GM21528 (cell line): ENCODE measurements around the gene ITGA7.

ENCODE experiments used
- ATAC-seq: cut with Tn5 transposase; IDR thresholded peaks from one replicate; pipeline ENCODE4 v1.9.1; 2021; ENCODE audit warnings: mild to moderate bottlenecking, moderate library complexity; ENCODE audit not compliant: unreplicated experiment, low FRiP score

The ITGA7 gene

DNA sequence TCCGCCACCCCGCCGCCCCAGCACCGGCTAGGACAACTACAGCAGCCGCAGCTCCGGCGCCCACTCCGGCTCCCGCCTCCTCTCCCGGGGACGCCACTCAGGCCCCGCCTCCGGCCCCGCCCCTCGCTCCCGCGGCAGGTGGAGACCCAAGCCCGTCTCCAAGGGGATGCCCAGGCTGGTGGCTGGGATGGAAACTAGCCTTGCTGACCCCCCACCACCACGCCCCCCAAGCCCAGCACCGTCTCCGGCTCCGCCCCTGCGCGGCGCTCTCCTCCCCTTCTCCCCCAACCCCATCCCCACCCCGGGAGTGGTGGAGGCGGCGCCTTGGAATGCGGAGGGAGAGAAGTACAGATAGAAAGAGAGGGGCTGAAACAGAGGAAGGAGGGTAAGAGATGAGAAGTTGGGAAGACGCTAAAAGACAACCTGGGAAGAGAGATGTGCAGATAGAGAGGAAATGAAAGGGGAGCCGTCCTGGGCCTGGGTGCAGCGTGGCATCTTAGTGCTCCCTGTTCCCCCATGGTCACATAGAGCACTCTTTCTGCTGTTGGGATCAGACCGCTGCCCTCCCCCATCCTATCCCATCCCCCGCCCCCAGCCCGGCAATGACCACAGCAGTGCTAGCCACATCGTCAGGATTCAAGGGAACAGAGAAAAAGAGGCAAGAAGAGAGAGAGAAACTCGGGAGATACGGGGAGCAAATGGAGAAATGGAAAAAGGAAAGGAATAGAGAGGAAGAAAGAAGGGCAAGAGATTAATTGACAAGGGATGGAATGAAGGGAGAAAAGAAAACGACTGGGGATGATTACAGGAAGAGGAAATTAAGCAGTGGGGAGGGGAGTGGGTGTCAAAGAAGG lies at the start of gene ITGA7:
TSS of gene ITGA7 (minus strand) at position 64 of the 854 bp plus-strand sequence. CDS start 222 bp downstream, outside the sequence.
- no peak for ATAC-seq

DNA sequence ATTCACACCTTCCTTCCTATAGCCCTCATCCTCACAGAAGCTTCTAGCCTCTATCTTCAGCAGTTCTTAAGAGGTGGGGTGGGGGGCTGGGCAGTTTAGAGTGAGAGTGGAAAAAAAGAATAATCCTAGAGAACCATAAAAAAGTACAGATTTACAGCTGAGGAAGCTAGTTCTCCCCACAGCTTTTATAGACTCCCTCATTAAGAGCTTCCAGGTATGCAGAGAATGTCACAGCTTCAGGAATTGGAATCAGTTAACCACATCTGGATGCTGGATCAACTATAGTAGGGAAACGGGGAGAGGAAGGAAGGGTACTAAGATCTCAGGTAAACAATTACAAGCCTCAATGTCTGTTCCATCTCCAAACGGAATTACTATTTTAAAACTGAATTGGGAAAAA lies 47.5 kb upstream of the ITGA7 start:
- ATAC-seq, result no peak

DNA sequence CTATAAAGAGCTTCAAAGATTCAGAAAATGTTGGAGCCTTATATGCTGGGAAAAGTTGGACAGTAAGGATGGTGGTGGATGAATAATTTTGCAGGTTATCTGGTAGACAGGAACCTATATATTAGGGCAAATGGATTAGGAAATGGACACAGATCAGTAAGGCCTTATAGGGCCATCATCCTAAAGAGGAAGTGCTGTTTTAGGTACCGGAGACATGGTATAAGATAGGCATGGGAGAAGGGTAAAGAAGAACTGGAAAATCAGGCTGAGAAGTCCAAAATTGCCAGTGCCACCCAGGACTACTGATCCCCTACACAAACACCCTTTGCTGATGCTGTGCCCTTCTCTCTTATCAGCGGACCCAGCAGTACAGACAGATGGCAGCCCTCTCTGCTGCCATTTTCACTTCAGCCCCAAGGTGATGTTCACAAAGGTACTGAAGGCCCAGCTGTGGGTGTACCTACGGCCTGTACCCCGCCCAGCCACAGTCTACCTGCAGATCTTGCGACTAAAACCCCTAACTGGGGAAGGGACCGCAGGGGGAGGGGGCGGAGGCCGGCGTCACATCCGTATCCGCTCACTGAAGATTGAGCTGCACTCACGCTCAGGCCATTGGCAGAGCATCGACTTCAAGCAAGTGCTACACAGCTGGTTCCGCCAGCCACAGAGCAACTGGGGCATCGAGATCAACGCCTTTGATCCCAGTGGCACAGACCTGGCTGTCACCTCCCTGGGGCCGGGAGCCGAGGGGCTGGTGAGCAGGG lies 40.7 kb upstream of the ITGA7 start:
- no peak for ATAC-seq

GRCh38 chr12:55746913-55747231 lies 39.2 kb upstream of the ITGA7 start:
- no peak for ATAC-seq

- ATAC-seq, result no peak
Measured at GRCh38 chr12:55746174-55746912, 38.6 kb upstream of the ITGA7 start.

GRCh38 chr12:55745361-55746173 lies 37.9 kb upstream of the ITGA7 start:
- no peak for ATAC-seq

DNA sequence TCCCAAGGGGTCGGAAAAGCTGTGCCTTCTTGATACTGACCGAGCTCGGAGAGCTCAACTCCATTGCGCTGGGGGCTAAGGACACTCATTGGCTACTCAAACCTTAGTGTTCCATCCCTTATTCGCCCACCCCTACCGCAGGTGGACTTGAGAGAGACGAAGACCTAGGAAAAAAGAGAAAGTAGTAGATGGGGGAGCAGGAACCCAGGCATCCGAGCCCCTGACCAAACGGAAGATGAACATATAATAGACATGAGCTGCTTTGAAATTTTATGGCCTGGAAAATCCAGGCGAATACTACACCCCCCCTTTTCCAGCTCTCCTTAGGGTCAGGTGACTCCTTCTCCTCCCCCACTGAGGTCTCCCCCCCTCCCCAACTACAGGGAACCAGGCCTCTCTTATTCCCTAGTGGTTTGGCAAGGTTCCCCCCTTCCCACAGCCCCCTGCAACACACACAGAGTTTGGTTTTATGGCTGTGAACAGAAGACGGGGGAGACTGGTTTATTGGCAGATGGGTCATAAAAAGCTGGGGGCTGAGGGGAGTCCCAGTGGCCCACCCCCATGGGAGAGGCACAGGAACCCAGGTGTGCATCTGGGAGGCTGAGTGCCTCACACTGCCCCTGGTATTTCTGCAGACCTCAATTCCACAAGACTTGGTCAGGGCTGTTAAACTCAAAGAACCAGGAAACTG lies 36.8 kb upstream of the ITGA7 start:
- ATAC-seq, result no peak

- no peak for ATAC-seq
Measured at GRCh38 chr12:55743406-55744339, 36.0 kb upstream of the ITGA7 start.

DNA sequence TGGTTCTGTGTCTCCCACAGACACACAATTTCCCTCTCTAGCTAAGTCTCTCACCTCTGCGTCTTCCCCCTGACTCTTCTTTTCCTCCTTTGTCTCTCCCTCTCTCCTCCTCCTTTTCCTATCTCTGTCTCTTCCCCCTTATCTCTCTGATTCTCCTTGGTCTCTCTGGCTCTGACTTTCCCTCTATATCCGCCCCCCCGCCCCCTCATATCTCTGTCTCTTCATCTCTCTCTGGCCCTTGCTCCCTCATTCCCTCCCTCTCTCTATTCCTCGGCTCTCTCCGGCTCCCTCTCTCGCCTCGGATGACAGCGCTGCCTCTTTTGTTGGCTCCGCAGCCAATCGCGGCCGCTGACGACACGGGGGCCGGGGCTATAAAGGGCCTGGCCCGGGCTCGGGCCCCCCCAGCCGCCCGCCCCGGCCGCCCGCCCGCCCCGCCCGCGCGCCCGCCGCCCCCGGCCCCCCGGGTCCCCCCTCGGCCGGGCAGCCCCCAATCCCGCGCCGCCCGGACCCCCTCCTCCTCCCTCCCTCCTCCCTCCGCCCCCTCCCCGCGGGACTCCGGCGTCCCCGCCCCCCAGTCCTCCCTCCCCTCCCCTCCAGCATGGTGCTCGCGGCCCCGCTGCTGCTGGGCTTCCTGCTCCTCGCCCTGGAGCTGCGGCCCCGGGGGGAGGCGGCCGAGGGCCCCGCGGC lies 35.2 kb upstream of the ITGA7 start, which contains the start of gene GDF11:
TSS of gene GDF11 (plus strand) at position 404 of the 687 bp plus-strand sequence. CDS start at position 599, 195 bp downstream.
- ATAC-seq, result no peak

DNA sequence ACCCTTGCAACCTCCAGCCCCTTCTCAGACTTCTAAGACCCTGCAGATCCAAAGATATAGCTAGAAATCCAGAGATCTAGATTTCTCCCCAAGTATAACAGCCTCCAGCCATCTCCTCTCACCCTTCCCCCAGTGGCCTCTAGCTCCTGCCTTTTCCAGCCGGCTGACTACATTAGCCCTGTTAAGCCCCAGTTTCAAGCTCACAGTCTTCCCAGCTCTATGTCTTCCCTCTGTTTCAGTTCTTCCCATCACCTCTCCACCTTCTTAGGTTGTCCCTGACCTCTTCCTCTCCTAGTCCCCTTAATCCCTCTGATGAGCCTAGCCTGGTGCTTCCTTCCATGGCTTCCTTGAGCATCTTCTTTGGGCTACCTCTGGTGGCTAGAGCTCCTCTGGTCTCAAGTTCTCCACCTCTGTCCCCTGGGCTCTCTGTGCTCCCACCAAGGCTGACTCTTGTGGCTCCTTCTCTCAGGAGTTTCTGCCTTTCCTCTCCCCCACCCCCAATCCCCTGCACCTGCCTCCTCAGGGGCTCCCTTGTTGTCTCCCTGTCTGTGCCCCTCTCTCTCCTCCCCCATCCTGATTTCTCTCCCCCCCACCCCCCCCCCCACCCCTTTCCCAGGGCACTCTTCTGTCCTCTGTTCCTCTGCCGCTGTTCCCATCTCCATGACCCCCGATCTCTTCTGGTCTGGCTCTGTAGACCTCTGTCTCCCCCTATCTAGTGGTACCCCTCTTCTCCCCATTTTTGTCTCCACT lies 34.4 kb upstream of the ITGA7 start:
- ATAC-seq, result no peak

GRCh38 chr12:55739025-55739378 lies 31.3 kb upstream of the ITGA7 start:
- ATAC-seq, result no peak

- ATAC-seq, result peak; percentile 92
Measured at GRCh38 chr12:55738123-55739024, 30.7 kb upstream of the ITGA7 start.

GRCh38 chr12:55737581-55738122 lies 29.9 kb upstream of the ITGA7 start:
- ATAC-seq, result no peak

GRCh38 chr12:55736780-55737580 lies 29.3 kb upstream of the ITGA7 start:
- ATAC-seq, result no peak

GRCh38 chr12:55736076-55736475 lies 28.4 kb upstream of the ITGA7 start:
- no peak for ATAC-seq
